GM18526 (cell line): ENCODE results near the gene MILR1.

ENCODE experiments used
- POLR2A ChIP-seq: IDR thresholded peaks from 3 replicates; pipeline ENCODE4 v1.6.1; 2011; ENCODE audit not compliant: insufficient read length; ENCODE audit errors: extremely low read depth

The MILR1 gene, protein sequence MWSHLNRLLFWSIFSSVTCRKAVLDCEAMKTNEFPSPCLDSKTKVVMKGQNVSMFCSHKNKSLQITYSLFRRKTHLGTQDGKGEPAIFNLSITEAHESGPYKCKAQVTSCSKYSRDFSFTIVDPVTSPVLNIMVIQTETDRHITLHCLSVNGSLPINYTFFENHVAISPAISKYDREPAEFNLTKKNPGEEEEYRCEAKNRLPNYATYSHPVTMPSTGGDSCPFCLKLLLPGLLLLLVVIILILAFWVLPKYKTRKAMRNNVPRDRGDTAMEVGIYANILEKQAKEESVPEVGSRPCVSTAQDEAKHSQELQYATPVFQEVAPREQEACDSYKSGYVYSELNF

DNA sequence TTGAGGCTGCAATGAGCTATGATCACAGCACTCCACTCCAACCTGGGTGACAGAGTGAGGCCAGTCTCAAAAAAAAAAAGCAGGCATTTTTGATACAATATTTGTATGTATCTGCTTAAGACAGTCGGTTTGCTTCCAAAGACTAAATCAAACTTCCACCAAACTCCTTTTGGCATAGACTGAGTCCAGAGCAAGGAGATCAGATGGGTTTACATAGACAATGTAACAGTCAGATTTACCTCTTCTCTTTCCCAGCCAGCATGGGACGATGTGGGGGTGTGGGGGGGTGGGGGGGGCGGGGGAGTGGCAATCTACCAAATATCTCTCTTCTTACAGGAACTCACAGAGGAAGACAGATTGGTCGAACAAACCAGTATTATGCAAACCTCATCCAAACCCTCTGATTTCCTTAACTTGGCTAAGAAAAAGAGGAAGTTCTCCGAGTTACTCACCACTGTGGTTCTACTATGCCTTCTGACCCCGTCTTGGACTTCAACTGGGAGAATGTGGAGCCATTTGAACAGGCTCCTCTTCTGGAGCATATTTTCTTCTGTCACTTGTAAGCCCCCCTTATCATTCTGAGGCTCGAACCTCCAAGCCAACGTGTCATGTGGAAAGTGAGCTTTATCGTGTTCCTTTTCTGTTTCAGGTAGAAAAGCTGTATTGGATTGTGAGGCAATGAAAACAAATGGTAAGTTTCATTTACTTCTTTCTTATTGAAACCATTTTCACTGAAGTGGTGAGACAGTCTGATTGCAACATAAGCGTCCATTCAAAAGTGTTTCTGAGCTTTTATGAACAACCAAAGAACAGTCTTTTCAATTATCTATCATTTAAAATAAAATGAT is at the start of gene MILR1:
Gene MILR1, plus strand, starts transcription at position 451 of the 848 bp plus-strand sequence. Its CDS starts 54 bp downstream, at position 505.
- TF ChIP-seq POLR2A: no peak

DNA sequence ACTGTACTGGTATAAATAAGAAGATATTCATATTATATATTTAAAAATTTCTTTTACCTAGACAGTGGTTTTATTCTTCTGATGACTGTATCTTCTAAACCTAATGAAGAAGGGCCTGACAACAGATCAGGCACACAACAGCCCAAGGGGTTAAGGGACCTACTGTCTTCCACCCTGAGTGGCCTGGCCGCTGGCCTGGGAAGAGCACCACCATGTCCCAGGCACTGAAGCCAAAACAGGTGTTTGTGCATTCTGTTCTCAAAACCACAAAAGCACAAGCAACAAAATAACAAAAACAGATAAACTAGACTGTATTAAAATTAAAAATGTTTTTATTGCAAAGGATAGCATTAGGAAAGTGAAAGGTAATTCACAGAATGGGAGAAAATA is 49.2 kb upstream of the MILR1 start:
- no peak for TF ChIP-seq POLR2A

DNA sequence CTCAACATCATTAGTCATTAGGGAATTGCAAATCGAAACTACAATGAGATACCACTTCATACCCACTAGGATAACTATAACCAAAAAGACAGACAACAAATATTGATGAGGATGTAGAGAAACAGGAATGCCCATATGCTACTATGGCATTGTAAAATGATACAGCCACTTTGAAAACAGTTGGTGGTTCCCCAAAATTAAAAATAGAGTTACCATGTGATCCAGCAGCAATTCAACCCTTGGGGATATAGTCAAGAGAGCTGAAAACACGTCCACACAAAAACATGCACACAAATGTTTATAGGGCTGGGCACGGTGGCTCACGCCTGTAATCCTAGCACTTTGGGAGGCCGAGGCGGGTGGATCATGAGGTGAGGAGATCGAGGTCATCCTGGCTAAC is 48.3 kb upstream of the MILR1 start:
- no peak for TF ChIP-seq POLR2A

DNA sequence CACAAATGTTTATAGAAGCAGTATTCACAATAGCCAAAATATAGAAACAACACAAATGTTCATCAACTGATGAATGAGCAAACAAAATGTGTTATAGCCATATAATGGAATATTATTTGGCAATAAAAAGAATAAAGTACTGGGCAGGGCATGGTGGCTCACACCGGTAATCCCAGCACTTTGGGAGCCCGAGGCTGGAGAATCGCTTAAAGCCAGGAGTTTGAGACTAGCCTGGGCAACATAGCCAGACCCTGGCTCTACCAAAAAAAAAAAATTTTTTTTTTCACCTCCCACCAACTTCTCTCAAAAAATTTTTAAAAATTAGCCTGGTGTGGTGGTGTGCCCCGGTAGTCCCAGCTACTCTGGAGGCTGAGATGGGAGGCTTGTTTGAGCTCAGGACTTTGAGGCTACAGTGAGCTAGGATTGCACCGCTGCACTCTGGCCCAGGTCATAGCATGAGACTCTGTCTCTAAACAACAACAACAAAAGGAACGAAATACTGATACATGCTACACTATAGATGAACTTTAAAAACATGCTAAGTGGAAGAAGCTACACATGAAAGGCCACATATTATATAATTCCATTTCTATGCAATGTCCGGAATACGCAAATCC is 47.6 kb upstream of the MILR1 start:
- TF ChIP-seq POLR2A: no peak

DNA sequence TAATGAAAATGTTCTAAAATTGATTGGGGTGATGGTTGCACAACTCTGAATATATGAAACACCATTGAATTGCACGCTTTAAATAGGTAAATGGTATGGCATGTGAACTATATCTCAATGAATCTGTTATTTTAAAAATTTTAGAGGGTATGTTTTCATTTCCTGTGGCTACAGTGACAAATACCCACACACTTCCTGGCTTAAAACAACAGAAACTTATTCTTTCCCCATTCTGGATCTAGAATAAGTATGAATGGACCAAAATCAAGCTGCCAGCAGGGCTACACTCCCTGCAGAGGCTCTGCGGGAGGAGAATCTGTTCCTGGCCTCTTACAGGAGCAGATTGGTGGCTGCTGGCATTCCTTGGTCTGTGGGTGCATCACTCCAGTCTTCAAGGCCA is 47.0 kb upstream of the MILR1 start:
- TF ChIP-seq POLR2A: no peak

DNA sequence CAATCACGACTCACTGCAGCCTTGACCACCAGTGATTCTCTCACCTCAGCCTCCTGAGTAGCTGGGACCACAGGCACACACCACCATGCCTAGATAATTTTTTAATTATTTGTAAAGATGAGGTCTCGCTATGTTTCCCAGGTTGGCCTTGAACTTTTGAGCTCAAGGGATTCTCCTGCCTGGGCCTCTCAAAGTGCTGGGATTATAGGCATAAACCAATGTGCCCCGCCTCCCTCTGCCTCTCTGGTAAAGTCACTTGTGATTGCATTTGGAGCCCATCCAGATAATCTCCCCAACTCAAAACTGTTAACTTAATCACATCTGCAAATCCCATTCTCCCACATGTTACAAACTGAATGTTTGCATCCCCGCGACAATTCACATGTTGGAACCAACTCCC is 46.4 kb upstream of the MILR1 start:
- TF ChIP-seq POLR2A: no peak

DNA sequence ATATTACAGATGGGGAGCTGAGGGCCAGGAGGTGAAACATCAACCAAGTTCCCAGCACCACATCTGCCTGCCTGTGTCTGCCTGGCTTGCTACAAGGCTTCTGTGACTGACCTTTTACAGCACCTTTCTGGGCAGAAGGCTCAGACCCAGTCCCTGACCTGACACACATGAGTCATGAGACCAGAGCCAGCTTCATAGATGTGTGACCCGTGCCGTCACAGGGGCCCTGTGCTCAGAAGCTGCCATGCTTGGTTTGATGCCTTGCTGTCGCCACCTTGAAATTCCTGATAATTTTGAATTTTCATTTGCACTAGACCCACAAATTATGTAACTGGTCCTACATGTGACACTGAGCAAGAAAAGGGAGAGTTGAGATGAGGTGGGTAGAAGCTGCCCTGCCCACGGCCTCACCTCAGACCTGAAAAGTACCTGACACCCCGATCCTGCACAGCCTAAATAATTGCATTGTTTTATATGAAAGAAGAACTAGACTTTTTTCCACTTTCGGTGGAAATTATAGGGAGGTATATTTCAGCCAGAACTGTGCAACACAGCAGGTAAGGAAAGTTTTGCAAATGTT is 44.9 kb upstream of the MILR1 start:
- no peak for TF ChIP-seq POLR2A

DNA sequence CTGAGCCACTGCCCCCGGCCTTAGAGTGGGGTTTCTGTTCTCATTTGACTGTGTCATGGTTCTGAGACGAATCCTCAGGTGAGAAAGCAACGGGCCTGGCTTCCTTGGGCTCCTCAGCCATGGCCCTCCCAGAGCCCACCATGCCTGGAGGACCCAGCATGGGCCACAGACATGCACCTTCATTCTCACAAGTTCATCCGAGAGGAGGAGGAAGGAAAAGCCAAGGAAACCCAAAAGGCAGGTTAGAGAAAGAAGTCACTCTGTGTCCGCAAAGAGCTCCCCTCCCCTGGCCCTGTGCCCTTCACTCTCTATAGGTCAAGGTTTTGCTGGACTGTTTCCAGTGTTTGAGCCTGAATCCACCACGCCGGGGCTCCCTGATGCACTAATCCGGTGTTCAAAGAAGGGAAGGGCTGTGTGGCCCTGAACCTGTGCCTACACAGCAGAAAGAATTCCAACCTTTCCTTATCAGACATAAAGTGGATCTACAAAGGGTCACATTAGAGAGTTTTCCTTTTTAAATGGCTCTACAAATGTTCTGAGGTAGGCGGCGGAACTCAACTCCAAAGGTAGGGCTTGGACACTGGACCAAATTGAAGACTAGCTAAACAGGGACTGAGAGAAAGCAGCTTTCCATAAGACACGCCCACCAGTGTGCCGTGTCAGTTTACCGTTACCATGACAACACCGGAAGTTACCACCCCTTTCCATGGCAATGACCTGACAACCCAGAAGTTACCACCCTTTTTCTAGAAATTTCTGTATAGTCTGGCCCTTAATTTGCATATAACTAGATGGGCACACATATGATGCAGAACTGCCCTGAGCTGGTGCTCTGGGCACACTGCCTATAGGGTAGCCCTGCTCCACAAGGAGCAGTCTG is 42.4 kb upstream of the MILR1 start:
- TF ChIP-seq POLR2A: no peak

DNA sequence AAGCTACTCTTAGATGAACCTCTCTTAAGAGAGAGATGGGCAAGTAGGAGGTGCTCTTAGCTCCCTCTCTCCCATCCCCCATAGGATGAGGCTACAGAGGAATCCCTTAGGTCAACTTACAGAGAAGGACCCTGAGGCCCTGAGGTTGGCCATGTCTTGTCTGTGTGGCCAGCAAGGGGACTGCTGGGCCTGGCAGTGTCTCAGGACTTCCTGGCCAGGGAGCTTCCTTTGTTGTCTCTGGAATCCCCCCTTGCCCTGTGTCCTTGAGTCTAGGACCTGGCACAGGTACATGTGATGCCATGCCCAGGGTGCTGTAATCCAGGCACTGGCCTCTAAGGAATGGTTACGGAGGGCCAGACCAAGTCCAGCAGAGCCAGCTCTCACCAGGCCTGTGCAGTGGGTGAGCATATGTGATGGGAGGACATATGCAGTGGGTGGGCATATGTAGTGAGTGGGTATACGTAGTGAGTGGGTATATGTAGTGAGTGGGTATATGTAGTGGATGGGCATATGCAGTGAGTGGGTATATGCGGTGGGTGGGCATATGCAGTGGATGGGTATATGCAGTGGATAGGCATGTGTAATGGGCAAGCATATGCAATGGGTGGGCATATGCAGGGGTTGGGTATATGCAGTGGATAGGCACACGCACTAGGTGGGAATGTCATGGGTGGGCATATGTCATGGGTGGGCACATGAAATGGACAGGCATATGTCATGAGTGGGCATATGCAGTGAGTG is 38.0 kb upstream of the MILR1 start:
- no peak for TF ChIP-seq POLR2A

DNA sequence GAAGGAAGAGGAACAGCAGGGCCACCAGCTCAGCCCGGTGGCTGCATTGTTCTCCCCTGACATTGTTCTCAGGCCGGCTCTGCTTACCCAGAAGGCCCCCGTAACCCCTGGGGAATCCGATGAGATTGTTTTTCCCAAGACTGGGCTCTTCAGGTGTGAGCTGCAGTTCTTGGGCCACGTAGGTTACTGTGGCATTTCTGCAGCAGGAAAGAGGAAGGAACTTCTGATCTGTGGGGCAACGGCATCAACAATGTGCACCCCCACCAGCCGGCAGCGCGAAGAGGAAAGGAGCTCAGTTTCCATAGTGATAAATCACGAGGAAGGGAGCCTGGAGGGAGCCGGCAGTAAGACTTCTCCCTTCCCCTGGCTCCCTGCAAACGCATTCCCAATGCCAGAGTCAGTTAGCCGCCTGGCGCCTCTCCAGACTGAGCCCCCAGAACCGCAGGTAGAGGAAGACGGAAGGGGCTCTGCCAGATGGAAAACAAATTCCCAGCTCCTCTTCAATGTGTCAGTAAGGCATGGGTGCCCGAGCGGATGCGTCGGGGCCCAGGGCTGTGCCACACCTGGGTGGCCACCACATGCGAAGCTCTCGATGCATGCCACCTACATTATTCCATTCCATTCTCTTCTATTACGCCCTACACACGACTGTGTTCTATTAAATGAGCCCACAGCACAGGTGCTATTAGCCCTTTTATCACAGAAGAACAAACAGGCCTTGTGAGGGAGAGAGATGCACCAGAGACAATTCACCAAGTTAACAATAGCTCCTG is 36.7 kb upstream of the MILR1 start:
- TF ChIP-seq POLR2A: no peak

DNA sequence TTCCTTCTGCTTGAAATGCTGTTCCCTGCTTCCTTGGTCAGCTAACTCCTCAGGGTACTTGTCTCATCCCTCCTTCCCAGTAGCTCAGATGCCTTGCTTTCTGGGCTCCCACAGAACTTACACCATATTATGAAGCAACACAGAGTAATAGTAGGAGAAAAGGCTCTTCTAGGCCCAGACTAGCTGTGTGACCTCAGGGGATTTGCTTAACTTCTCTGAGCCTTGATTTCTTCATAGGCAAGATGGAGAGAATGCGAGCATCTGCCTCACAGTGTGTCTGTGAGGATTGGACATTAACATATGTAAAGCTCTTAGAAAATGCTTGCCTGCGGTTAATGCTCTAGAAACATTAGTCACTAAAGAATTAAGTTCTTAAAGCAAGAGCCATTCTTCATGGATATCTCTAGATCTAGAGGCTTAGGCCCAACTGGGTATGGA is 36.0 kb upstream of the MILR1 start:
- TF ChIP-seq POLR2A: no peak

DNA sequence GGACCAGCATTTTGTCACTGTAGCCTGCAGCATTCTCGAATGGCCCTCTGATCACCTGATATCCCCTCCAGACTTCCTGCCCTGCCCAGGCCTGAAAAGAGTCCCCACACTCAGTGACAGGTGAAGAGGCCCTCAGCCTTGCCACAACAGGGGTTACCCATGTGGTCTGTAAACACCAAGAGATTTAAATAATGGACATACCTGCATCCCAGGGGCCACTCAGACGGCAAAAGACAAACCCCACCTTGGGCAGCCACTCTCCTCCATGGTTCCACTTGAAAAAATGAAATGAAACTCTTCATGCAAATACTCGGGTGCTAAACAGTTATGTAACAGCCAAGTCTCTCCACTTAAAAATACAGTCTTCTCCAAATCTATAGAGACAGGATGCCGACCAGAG is 35.4 kb upstream of the MILR1 start:
- TF ChIP-seq POLR2A: no peak
